Panc1 (cell line): ENCODE measurements around the gene VTI1A. TPM values are rescaled to one million over a fixed set of nuclear protein-coding genes. Genes with fewer than 3 reads are reported as not detected.
A peak's percentile ranks its signal among the peaks of the same experiment; 100 is the strongest.

Source experiments
- ATAC-seq: fragments of 200-7000 bp; cut with Tn5 transposase; 2 replicates; pipeline ENCODE4 v1.9.1; 2020; ENCODE audit warnings: mild to moderate bottlenecking, moderate library complexity
- BruUV-seq: library from RNA; stranded (reverse); fragments of 400-500 nt; replicated peaks from 2 replicates; lab custom pipeline; 2021; lab: Mats Ljungman, UMichigan
- CTCF ChIA-PET: fragments of 300-600 bp; sonication (Branson Sonifier 250); formaldehyde crosslinking; loops from one replicate; lab custom pipeline; 2022; ENCODE audit warnings: antibody characterized with exemption; lab: Charles Lee
- POLR2A ChIA-PET: fragments of 300-600 bp; sonication (Branson Sonifier 250); formaldehyde crosslinking; loops from one replicate; lab custom pipeline; 2022; ENCODE audit warnings: antibody characterized with exemption; lab: Charles Lee
- DNase-seq: peaks from one replicate; pipeline ENCODE4 v3.0.0-alpha.2; 2010; ENCODE audit warnings: low read depth, low spot score
- H3K27ac ChIP-seq: 2 replicates; pipeline ENCODE4 v1.5.1; 2011; ENCODE audit warnings: mild to moderate bottlenecking, low read length, inconsistent platforms
- H3K27me3 ChIP-seq: fragments of 200-500 bp; sonication (Bioruptor generic); 2 replicates; pipeline ENCODE4 v1.6.0; 2014; ENCODE audit warnings: low read length, inconsistent platforms; ENCODE audit not compliant: control insufficient read depth, insufficient read depth
- H3K36me3 ChIP-seq: fragments of 200-500 bp; sonication (Bioruptor generic); 2 replicates; pipeline ENCODE4 v1.5.1; 2014; ENCODE audit warnings: inconsistent platforms, mild to moderate bottlenecking, low read length, moderate library complexity; ENCODE audit not compliant: control insufficient read depth, insufficient read depth
- H3K4me1 ChIP-seq: 2 replicates; pipeline ENCODE4 v1.5.1; 2011; ENCODE audit warnings: inconsistent platforms, mild to moderate bottlenecking, low read length, moderate library complexity; ENCODE audit not compliant: control insufficient read depth, insufficient read depth
- H3K4me3 ChIP-seq, 2 experiments: 2 replicates each; pipeline ENCODE4 v1.5.1; 2011 to 2012; ENCODE audit warnings: low read depth in 2 of 2, low read length in 2 of 2, mild to moderate bottlenecking in 2 of 2, inconsistent platforms in 1 of 2, moderate library complexity in 1 of 2
- H3K9me3 ChIP-seq: fragments of 200-500 bp; sonication (Bioruptor generic); 2 replicates; pipeline ENCODE4 v1.5.1; 2014; ENCODE audit warnings: low read depth, mild to moderate bottlenecking, inconsistent platforms, low read length, moderate library complexity; ENCODE audit not compliant: control insufficient read depth, insufficient read depth
- CTCF ChIP-seq: fragments of 450-650 bp; IDR thresholded peaks from 2 replicates; pipeline ENCODE4 v1.5.1; 2017; ENCODE audit warnings: mild to moderate bottlenecking
- POLR2AphosphoS5 ChIP-seq: IDR thresholded peaks from 2 replicates; pipeline ENCODE4 v1.6.1; 2012; ENCODE audit warnings: mild to moderate bottlenecking, low read depth, low read length, moderate library complexity
- REST ChIP-seq, 2 experiments: IDR thresholded peaks; 2 replicates each; pipeline ENCODE4 v1.6.1; 2011 to 2012; ENCODE audit warnings: low read depth in 2 of 2, control low read depth in 1 of 2, low read length in 1 of 2, mild to moderate bottlenecking in 1 of 2, moderate library complexity in 1 of 2; ENCODE audit not compliant: insufficient read depth in 1 of 2
- SIN3A ChIP-seq: IDR thresholded peaks from 2 replicates; pipeline ENCODE4 v1.6.1; 2012; ENCODE audit warnings: low read depth, mild to moderate bottlenecking, low read length, moderate library complexity, borderline replicate concordance; ENCODE audit not compliant: insufficient read depth
- TCF7L2 ChIP-seq: IDR thresholded peaks from 2 replicates; pipeline ENCODE4 v1.6.1; 2011; ENCODE audit warnings: mild to moderate bottlenecking, low read depth, low read length, inconsistent platforms
- in situ Hi-C: cut with HindIII; loops from 2 replicates; pipeline ENCODE4 v1.10.0; 2016; ENCODE audit warnings: low sequenced_read_pairs, low pct_unique_long_range_greater_than_20kb
- intact Hi-C: fragments of 100-400 bp; cut with micrococcal nuclease; formaldehyde crosslinking; loops from one replicate; pipeline ENCODE4 v1.10.0; 2022; ENCODE audit not compliant: unreplicated experiment
- total RNA-seq: library from RNA; stranded (reverse); gene quantifications from one replicate; pipeline ENCODE4 v1.2.1, GENCODE V29; 2021; ENCODE audit not compliant: unreplicated experiment

Gene VTI1A
- total RNA-seq, 1 experiment from 2014 or later: 36.3 TPM

- Histone ChIP-seq H3K9me3 (no peaks in the 10 kb centered on the region), H3K4me3 (no peak overlapping the region), H3K27ac (no peak overlapping the region), H3K27me3 (no peaks in the 10 kb centered on the region), H3K36me3 (no peaks in the 10 kb centered on the region), H3K4me1 (no peaks in the 10 kb centered on the region)
- in situ Hi-C loops (no loop called here), intact Hi-C loops (no loop called here)
- ChIA-PET CTCF (no interaction called here), POLR2A (no interaction called here)
- DNase-seq: no peak
- TF ChIP-seq TCF7L2: no peak
- no peak for ATAC-seq
- BruUV-seq: no TSS peak
These were observed 317.0 kb downstream of the VTI1A start for GRCh38 chr10:112763916-112764520.

- Histone ChIP-seq H3K9me3 (no peaks in the 10 kb centered on the region), H3K4me3 (no peak overlapping the region), H3K27ac (no peak overlapping the region), H3K36me3 (no peaks in the 10 kb centered on the region), H3K4me1 (no peaks in the 10 kb centered on the region), H3K27me3 (no peaks in the 10 kb centered on the region)
- POLR2A ChIA-PET: no interaction called here
- no peak for TF ChIP-seq REST (IDR thresholded peaks at IDR 0.05; ENCODE audit: insufficient read depth in 1 of 2, low read depth in 2 of 2, low read length in 1 of 2)
- DNase-seq (no peak), ATAC-seq (no peak)
- CTCF ChIA-PET: no interaction called here
- BruUV-seq: no TSS peak
- in situ Hi-C loops (no loop called here), intact Hi-C loops (no loop called here)
These were observed 318.8 kb downstream of the VTI1A start for GRCh38 chr10:112765717-112766235.

DNA sequence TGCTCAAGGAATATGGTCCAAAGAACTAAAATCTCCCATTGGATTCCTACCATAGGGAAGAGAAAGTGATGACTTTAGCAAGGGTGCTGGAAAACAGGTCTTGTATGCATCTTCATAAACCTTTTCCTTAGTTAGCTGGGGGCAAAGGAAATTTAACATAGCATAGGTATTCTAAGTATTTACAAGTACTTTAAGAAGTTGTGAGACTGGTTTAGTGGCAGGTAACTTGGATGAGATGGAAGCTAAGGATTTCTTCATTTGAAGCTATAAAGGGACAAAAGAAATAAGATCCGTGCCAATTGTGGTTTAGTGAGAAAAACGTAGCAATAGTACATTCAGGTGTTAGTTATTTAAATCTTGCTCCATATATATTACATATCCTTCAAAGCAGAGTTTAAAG lies 319.6 kb downstream of the VTI1A start:
- no peaks in the 10 kb centered on the region for H3K9me3 ChIP-seq
- intact Hi-C loops (no loop called here), in situ Hi-C loops (no loop called here)
- TF ChIP-seq SIN3A (no peak), CTCF (no peak), POLR2AphosphoS5 (no peak), TCF7L2 (no peak), REST (IDR thresholded peaks at IDR 0.05; ENCODE audit: insufficient read depth in 1 of 2, low read depth in 2 of 2, low read length in 1 of 2) (no peak)
- H3K4me3 ChIP-seq: no peak overlapping the region
- POLR2A ChIA-PET: no interaction called here
- CTCF ChIA-PET: interaction anchor here (0.6 kb wide), 1 partner anchor 17 kb away, joined by 5 read pairs; no protein-coding TSS in a partner anchor
- BruUV-seq: no TSS peak
- H3K4me1 ChIP-seq: no peaks in the 10 kb centered on the region
- no peaks in the 10 kb centered on the region for H3K36me3 ChIP-seq
- H3K27me3 ChIP-seq: no peaks in the 10 kb centered on the region
- ATAC-seq (no peak), DNase-seq (no peak)
- peak overlapping the region; percentile 9; the same call in 1 of the 2 replicates for H3K27ac ChIP-seq
